GM18507 (cell line): ENCODE results near the gene ZFP2.

ENCODE experiments used
- DNase-seq: peaks from one replicate; pipeline ENCODE4 v3.0.0; 2011; ENCODE audit warnings: low read depth; ENCODE audit not compliant: insufficient read length; ENCODE audit errors: extremely low spot score
- FAIRE-seq: peaks from 2 replicates; lab custom pipeline; 2011; peaks lifted over from hg19 to GRCh38; lab: Jason Lieb, UNC

The ZFP2 gene

DNA sequence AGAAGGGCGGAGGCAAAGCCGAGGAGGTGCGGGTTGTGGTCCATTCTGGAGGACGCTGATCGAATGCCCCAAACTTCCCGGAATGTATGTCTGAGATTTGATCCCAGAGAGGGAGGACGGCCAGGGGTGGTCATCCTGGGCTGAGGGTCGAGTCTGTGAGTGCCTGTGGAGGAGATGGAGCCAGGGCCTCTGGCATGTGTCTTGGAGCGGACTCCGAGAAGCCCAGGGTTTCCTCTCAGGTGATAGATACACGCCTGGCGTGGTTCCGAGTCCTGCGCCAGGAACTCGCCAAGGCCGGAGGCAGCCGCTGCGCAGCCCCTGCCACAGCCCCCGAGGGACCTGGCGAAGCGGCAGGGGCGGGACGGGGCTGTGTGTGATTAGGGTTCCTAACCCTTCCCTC lies 45.6 kb downstream of the ZFP2 start:
- DNase-seq (no peak), FAIRE-seq (no peak)

DNA sequence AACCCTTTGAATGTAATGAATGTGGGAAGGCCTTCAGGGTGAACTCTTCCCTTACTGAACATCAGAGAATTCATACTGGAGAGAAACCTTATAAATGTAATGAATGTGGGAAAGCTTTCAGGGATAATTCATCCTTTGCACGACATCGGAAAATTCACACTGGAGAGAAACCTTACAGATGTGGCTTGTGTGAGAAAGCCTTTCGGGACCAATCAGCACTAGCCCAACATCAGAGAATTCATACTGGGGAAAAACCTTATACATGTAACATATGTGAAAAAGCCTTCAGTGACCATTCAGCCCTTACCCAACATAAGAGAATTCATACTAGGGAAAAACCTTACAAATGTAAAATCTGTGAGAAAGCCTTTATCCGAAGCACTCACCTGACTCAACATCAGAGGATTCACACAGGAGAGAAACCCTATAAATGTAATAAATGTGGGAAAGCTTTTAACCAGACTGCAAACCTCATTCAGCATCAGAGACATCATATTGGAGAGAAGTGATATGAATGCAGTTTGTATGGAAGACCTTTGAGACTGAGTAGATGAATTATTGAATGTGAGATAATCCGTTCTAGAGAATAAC lies 69.8 kb downstream of the ZFP2 start:
- no peak for FAIRE-seq
- DNase-seq, result no peak

DNA sequence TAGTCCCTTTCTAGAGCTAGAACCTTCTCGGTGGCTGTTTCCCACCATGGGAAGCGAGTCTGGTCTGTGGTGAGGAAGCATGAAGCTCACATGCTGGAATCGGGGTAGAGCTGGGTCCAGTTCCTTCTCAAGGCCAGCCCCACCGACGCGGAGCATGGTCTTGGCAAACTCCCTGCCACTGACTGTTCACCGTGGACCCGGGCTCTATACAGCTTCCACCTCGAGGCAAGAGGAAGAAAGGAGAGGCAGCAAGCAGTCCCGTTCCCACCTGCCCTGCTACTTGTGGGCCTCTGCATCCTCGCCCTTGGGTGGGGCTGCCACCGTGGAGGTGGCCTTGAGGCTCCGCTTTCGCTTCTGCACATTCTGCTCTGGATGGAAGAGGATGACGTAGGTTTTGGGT lies 85.7 kb downstream of the ZFP2 start:
- DNase-seq, result no peak
- no peak for FAIRE-seq
